GM11168 (cell line): ENCODE results near the gene PRPF40B.

ENCODE experiments used
- in situ Hi-C: fragments of 300-500 bp; cut with MboI; formaldehyde crosslinking; loops from one replicate; pipeline ENCODE4 v1.12.0; 2022; ENCODE audit warnings: low sequenced_read_pairs; ENCODE audit not compliant: unreplicated experiment

The PRPF40B gene

GRCh38 chr12:49654715-49655114 lies 31.4 kb downstream of the PRPF40B start:
- in situ Hi-C loops, result no loop called here

- in situ Hi-C loops, result no loop called here
Observed at GRCh38 chr12:49655595-49656236, 32.4 kb downstream of the PRPF40B start.

GRCh38 chr12:49658276-49658675 lies 34.9 kb downstream of the PRPF40B start:
- in situ Hi-C loops, result no loop called here

GRCh38 chr12:49659753-49660152 lies 36.4 kb downstream of the PRPF40B start:
- in situ Hi-C loops, result no loop called here

GRCh38 chr12:49661191-49661590 lies 37.8 kb downstream of the PRPF40B start:
- in situ Hi-C loops, result no loop called here

GRCh38 chr12:49661746-49662145 lies 38.4 kb downstream of the PRPF40B start:
- in situ Hi-C loops, result no loop called here

- in situ Hi-C loops, result no loop called here
Observed at GRCh38 chr12:49662998-49663843, 39.9 kb downstream of the PRPF40B start.

GRCh38 chr12:49664167-49664566 lies 40.8 kb downstream of the PRPF40B start:
- in situ Hi-C loops, result no loop called here

GRCh38 chr12:49664591-49665239 lies 41.4 kb downstream of the PRPF40B start:
- in situ Hi-C loops, result no loop called here

GRCh38 chr12:49665384-49665783 lies 42.0 kb downstream of the PRPF40B start:
- in situ Hi-C loops, result no loop called here

GRCh38 chr12:49666176-49666575 lies 42.8 kb downstream of the PRPF40B start:
- in situ Hi-C loops, result no loop called here

GRCh38 chr12:49667325-49668090 lies 44.1 kb downstream of the PRPF40B start:
- in situ Hi-C loops, result no loop called here

- in situ Hi-C loops, result no loop called here
Observed at GRCh38 chr12:49669796-49670195, 46.4 kb downstream of the PRPF40B start.

GRCh38 chr12:49671031-49671765 lies 47.8 kb downstream of the PRPF40B start:
- in situ Hi-C loops, result no loop called here

- in situ Hi-C loops, result no loop called here
Observed at GRCh38 chr12:49672301-49673217, 49.2 kb downstream of the PRPF40B start.

- in situ Hi-C loops, result no loop called here
Observed at GRCh38 chr12:49673446-49674317, 50.3 kb downstream of the PRPF40B start.

GRCh38 chr12:49674318-49674981 lies 51.1 kb downstream of the PRPF40B start:
- in situ Hi-C loops, result no loop called here
